ENCODE measurements around the gene MYO15B.
"Not testable (repeated sequence)": the region's sequence is repeated elsewhere in the genome, so short reads cannot be mapped to it uniquely, and the experiment has no call there.

Gene MYO15B

DNA sequence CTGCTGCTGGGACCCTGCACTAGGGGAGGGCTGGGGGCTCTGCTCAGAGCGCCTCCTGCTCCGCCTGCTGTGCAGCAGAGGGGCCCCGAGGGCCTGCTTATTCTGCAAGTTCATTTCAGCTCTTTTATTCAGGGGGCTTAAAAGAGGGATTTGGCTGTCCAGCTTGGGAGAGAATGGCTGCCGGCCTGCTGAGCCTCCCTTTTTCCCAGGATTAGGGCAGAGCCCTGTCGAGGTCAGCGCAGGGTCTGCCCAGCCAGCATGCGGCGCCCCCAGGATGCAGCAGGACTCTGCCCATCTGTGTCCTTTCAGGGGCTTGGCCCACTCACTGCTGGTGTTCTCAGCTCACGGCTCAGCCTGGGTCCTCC, 46.8 kb downstream of the MYO15B start:
- DNase-seq (ENCODE audit: low read depth): no peak
- TF ChIP-seq, protein P1, sequence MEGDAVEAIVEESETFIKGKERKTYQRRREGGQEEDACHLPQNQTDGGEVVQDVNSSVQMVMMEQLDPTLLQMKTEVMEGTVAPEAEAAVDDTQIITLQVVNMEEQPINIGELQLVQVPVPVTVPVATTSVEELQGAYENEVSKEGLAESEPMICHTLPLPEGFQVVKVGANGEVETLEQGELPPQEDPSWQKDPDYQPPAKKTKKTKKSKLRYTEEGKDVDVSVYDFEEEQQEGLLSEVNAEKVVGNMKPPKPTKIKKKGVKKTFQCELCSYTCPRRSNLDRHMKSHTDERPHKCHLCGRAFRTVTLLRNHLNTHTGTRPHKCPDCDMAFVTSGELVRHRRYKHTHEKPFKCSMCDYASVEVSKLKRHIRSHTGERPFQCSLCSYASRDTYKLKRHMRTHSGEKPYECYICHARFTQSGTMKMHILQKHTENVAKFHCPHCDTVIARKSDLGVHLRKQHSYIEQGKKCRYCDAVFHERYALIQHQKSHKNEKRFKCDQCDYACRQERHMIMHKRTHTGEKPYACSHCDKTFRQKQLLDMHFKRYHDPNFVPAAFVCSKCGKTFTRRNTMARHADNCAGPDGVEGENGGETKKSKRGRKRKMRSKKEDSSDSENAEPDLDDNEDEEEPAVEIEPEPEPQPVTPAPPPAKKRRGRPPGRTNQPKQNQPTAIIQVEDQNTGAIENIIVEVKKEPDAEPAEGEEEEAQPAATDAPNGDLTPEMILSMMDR (IDR thresholded peaks at IDR 0.05; ENCODE audit: control insufficient read depth, extremely low read depth, insufficient read depth): no peak
- H3K4me3 ChIP-seq (ENCODE audit: low read depth, low read length): no peak overlapping the region

DNA sequence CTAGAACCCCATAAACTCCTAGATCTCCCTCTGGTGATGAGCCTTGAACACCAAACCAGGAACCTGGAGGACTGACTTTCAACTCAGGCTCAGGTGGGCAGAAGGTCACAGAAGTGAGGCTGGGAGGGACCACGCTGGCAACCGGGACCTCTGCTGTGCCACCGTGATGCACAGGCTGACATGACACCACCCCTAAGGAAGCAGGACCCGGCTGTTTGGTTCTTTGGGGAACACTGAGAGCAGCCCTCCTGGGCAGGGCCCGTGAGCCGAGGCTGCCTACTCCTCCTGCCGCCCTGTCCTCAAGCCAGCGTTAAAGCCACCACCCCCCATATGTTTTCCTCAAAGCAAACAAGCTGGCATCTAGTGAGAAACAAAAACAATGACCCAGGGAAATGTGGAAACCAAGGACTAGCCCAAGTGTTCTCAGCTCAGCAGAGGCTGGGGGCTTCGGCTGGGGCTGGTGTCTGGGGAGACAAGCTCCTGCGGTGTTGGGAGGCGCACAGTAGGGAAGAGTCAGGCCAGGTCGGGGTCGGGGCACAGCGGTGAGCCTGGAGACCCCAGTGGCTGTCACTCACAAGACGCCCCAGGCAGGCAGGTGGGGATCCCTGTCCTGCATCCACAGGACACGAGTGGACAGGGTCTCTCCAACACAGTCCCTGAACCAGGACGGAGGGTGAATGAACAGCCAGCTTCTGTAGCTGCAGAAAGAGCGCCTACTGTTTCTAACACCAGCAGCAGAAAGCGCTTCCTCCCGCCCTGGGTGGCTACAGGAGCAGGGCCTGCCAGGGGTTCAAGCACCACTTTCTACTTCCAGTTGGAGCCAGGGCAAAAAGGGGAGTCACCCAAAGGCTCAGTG, 47.4 kb downstream of the MYO15B start:
- no peak for DNase-seq (ENCODE audit: low read depth)
- H3K4me3 ChIP-seq (ENCODE audit: low read depth, low read length): no peak overlapping the region
- TF ChIP-seq, protein P1 (IDR thresholded peaks at IDR 0.05; ENCODE audit: control insufficient read depth, extremely low read depth, insufficient read depth): no peak

DNA sequence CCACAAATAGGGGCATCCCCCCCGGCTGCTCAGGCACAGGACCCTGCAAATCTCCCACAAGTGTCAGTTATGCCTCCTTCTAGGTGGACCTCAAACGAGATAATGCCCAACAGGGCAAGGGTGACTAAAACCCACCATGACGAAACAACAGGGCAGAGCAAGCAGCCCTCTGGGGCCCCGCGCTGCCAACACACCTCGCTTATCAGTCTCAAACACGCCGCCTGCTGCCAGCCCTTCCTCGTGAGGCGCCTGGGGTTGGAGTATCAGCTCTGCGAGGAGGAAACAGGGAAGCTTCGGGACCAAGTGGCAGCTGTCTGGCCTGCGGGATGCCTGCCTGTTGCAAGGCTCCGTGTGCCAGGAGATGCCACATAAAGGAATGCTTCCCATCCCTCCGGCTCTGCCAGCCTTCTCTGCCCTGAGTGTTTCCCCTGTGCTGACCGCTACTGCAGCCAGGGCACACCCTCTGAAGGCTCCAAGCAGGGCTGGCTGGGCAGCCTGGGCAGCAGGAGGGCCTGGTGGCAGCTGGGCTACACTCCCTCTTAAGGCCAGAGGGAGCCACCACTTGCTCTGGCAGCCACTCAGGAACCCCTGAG, 48.1 kb downstream of the MYO15B start:
- no peak for DNase-seq (ENCODE audit: low read depth)
- no peak overlapping the region for H3K4me3 ChIP-seq (ENCODE audit: low read depth, low read length)
- TF ChIP-seq, protein P1 (IDR thresholded peaks at IDR 0.05; ENCODE audit: control insufficient read depth, extremely low read depth, insufficient read depth): no peak

DNA sequence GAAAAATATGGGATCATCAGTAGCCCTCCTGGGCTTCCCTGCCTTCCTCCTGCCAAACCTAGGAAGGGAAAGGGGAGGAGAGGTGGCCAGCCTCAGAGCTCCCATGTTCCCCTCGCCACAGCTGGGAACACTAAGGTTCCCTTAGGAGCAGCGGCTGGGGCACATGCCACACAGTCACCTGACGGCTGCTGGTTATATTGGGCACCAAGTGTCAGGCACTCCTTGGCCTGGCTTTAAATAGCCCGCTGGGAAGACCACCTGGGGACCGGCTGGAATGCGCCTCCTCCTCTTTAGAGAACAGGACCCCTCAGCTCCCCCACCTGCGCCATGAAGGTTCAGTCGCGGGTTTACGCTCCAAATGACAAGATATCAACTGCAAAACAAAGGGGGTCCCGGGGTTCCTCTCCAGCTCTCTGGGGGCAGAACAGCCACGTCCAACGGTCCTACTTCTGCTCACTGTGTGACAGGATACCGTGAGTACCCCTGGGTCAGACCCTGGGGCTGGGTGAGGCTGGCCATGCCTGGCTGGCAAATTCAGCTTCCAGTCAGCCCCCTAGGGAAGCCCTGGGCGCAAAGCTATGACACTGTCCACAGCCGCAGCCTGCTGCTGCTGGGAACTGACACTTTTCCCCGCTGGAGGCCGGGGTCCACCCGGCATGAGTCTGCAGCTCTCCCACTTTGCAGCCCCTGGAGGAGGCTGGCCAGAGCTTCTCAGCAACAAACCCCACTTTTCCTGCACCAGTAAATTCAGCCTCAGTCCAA, 49.0 kb downstream of the MYO15B start:
- DNase-seq (ENCODE audit: low read depth): no peak

GRCh38 chr17:75637143-75637538, 49.5 kb downstream of the MYO15B start:
- H3K4me3 ChIP-seq (ENCODE audit: low read depth, low read length): no peak overlapping the region
- TF ChIP-seq, protein P1 (IDR thresholded peaks at IDR 0.05; ENCODE audit: control insufficient read depth, extremely low read depth, insufficient read depth): no peak
- DNase-seq (ENCODE audit: low read depth): no peak

More for the DNA sequence above, 49.0 kb downstream of the MYO15B start:
- H3K4me3 ChIP-seq (ENCODE audit: low read depth, low read length): no peak overlapping the region
- TF ChIP-seq, protein P1 (IDR thresholded peaks at IDR 0.05; ENCODE audit: control insufficient read depth, extremely low read depth, insufficient read depth): no peak

GRCh38 chr17:75637551-75637950, 50.0 kb downstream of the MYO15B start:
- TF ChIP-seq, protein P1 (IDR thresholded peaks at IDR 0.05; ENCODE audit: control insufficient read depth, extremely low read depth, insufficient read depth): no peak
- DNase-seq (ENCODE audit: low read depth): no peak
- H3K4me3 ChIP-seq (ENCODE audit: low read depth, low read length): no peak overlapping the region

- DNase-seq (ENCODE audit: low read depth); H3K4me3 ChIP-seq (ENCODE audit: low read depth, low read length): not testable (repeated sequence)
Measured at GRCh38 chr17:75638039-75638438, 50.4 kb downstream of the MYO15B start.

All from LNCaP clone FGC (cell line).